T-helper 2 cell treated with Interferon-gamma antibody and Interleukin-4, amounts not matched to agents 5 μg/mL and 100 μg/mL, for 36 hours (primary cell): Measurements from ENCODE around the gene ITIH4.
"Not testable (repeated sequence)": the region's sequence is repeated elsewhere in the genome, so short reads cannot be mapped to it uniquely, and the experiment has no call there.

Experiments used
- DNase-seq: peaks from one replicate; pipeline ENCODE4 v3.0.0; 2021; ENCODE audit warnings: low spot score
- H3K27ac Mint-ChIP-seq: one replicate; pipeline ENCODE4 v1.8.0; 2021; ENCODE audit warnings: mild to moderate bottlenecking, mixed read lengths
- H3K27me3 Mint-ChIP-seq: one replicate; pipeline ENCODE4 v1.8.0; 2021; ENCODE audit warnings: low read depth, mixed read lengths
- H3K36me3 Mint-ChIP-seq: one replicate; pipeline ENCODE4 v1.8.0; 2021; ENCODE audit warnings: low read depth, mixed read lengths
- H3K4me1 Mint-ChIP-seq: one replicate; pipeline ENCODE4 v1.8.0; 2021; ENCODE audit warnings: low read depth, mixed read lengths
- H3K4me3 Mint-ChIP-seq: one replicate; pipeline ENCODE4 v1.8.0; 2022; ENCODE audit warnings: mild to moderate bottlenecking, moderate library complexity, mixed read lengths
- H3K9me3 Mint-ChIP-seq: one replicate; pipeline ENCODE4 v1.8.0; 2021; ENCODE audit warnings: mixed read lengths

The ITIH4 gene

DNA sequence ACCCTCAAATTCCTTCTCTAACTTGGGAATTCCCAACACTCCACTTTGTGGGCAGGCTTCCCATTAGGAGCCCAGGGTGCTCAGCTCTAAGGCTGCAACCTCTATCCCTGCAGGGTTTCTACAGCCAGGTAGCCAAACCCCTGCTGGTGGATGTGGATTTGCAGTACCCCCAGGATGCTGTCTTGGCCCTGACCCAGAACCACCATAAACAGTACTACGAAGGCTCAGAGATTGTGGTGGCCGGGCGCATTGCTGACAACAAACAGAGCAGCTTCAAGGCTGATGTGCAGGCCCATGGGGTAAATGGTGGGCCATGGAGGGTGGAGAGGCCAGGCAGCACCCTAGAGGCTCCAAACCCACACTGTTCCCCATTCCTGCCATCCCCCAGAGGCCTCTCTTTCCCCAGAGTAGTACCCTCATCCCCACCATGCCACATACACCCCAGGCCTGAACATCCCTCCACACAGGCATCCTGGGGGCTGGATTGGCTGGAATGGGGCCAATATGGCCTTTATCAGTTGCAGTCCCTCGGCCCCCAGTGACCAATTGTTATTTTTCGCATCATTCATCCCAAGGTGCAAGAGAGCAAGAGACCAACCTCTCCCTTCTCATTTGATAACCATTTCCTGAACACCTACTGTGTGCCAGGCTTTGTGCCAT lies 45.4 kb downstream of the ITIH4 start:
- no peaks in the 10 kb centered on the region for H3K27me3 Mint-ChIP-seq
- DNase-seq: no peak
- H3K4me3 Mint-ChIP-seq: no peak overlapping the region
- H3K4me1 Mint-ChIP-seq: no peaks in the 10 kb centered on the region
- no peak overlapping the region for H3K27ac Mint-ChIP-seq
- no peaks in the 10 kb centered on the region for H3K9me3 Mint-ChIP-seq
- H3K36me3 Mint-ChIP-seq: no peaks in the 10 kb centered on the region

DNA sequence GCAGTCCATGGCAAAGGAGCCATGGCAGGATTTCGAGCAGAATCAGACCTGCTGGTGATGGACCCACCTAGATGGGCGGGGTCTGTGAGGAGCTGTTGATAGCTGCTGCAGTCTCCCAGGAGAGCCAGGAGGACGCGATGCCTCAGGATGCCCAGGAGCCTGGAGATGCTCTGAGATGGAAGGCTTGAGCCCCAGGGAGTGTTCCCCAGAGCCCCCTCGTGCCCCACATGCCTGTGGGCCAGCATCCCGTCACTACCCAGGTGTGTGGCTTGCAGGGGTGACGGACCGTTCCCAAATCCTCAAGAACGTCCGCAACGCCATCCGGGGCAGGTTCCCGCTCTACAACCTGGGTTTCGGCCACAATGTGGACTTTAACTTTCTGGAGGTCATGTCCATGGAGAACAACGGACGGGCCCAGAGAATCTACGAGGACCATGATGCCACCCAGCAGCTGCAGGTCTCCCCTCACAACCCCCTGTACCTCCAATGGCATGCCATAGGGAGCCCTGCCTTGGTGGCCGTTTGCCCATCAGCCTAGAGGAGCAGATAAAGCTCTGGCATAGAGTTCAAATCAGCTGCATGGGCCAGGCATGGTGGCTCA lies 46.4 kb downstream of the ITIH4 start:
- Mint-ChIP-seq H3K4me3 (no peak overlapping the region), H3K9me3 (no peaks in the 10 kb centered on the region), H3K4me1 (no peaks in the 10 kb centered on the region), H3K27me3 (no peaks in the 10 kb centered on the region), H3K36me3 (no peaks in the 10 kb centered on the region), H3K27ac (no peak overlapping the region)
- no peak for DNase-seq

DNA sequence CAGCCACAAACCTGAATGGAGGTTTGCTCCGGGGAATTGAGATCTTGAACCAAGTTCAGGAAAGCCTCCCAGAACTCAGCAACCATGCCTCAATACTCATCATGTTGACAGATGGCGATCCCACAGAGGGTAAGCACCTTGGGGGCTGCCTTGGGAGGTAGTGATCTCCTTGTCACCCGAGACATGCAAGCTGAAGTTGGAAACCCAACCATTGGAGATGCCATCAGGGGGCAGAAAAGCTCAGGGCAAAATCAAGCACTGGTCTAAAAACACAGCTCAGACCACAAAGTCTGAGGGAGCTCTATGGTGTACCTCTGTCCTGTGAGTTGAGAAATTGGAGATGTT lies 47.3 kb downstream of the ITIH4 start:
- DNase-seq: no peak
- H3K9me3 Mint-ChIP-seq: no peaks in the 10 kb centered on the region
- no peaks in the 10 kb centered on the region for H3K4me1 Mint-ChIP-seq
- H3K36me3 Mint-ChIP-seq: no peaks in the 10 kb centered on the region
- H3K27me3 Mint-ChIP-seq: no peaks in the 10 kb centered on the region
- H3K27ac Mint-ChIP-seq: no peak overlapping the region
- H3K4me3 Mint-ChIP-seq: no peak overlapping the region

DNA sequence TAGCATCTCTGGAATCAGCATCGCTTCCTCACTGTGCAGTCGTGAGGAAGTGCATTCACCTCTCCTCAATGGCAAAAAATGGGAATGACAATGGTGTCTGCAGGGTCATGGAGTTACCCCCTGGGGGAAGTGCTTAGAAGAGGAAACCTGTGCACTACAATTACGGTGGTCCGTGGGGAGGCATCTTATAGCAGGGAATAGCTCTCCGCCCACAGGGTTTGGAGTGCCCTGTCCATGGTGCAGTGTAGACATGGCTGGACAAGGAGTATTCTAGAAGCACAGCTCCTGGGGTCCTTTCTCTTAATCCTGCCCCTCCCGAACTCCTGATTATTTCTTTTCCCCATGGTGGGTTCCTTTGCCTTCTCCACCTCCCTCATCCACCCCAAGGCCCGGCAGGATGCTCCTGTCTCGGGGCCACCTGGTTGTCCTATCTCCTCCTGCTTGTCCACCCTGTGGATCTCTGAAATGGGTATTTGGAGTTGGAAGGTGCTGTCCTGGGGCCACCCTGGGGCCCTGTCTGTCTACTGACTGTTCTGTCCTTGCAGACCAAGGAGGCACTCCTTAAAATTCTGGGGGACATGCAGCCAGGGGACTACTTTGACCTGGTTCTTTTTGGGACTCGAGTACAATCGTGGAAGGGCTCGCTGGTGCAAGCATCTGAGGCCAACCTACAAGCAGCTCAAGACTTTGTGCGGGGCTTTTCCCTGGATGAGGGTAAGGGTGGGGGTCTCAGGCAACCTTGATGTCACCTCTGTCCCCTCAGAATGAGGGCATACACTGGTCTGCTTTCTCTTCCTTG lies 47.9 kb downstream of the ITIH4 start:
- H3K27ac Mint-ChIP-seq: no peak overlapping the region
- H3K36me3 Mint-ChIP-seq: no peaks in the 10 kb centered on the region
- H3K9me3 Mint-ChIP-seq: no peaks in the 10 kb centered on the region
- H3K4me3 Mint-ChIP-seq: no peak overlapping the region
- DNase-seq: no peak
- H3K4me1 Mint-ChIP-seq: no peaks in the 10 kb centered on the region
- no peaks in the 10 kb centered on the region for H3K27me3 Mint-ChIP-seq

GRCh38 chr3:52781741-52782140 lies 48.7 kb downstream of the ITIH4 start:
- Mint-ChIP-seq H3K9me3 (no peaks in the 10 kb centered on the region), H3K36me3 (no peaks in the 10 kb centered on the region), H3K27me3 (no peaks in the 10 kb centered on the region), H3K27ac (no peak overlapping the region), H3K4me3 (no peak overlapping the region), H3K4me1 (no peaks in the 10 kb centered on the region)
- no peak for DNase-seq

DNA sequence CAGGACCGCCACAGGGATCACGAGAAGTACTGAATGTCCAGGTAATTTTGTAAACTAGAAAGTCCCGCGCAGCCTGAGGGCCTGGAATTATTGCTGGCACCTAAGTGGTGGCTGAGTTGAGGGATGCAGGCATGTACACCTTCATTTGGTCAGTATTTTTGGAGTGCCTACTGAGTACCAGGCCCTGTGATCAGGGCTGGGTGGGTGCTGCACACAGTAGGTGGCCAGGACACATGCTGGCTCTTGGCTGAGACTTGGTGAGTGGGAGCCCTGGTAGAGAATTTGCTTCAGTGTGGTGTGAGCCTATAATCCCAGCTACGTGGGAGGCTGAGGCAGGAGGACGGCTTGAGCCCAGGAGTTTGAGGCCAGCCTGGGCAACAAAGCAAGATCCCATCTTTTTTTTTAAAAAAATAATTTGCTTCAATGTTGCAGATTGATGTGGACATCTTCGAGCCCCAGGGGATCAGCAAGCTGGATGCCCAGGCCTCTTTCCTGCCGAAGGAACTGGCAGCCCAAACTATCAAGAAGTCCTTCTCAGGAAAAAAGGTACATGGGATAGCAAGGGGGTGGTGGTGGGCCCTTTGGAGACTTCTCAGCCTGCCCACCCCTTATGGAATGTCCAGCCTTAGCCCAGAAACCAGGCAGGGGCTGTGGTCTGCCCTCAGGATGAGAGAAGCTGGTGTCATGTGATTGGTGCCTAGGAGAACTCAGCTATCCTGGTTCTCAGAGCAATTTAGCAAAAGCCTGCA lies 50.5 kb downstream of the ITIH4 start:
- Mint-ChIP-seq H3K27me3 (no peaks in the 10 kb centered on the region), H3K4me1 (no peaks in the 10 kb centered on the region), H3K4me3 (no peak overlapping the region), H3K36me3 (no peaks in the 10 kb centered on the region), H3K9me3 (no peaks in the 10 kb centered on the region), H3K27ac (no peak overlapping the region)
- no peak for DNase-seq

DNA sequence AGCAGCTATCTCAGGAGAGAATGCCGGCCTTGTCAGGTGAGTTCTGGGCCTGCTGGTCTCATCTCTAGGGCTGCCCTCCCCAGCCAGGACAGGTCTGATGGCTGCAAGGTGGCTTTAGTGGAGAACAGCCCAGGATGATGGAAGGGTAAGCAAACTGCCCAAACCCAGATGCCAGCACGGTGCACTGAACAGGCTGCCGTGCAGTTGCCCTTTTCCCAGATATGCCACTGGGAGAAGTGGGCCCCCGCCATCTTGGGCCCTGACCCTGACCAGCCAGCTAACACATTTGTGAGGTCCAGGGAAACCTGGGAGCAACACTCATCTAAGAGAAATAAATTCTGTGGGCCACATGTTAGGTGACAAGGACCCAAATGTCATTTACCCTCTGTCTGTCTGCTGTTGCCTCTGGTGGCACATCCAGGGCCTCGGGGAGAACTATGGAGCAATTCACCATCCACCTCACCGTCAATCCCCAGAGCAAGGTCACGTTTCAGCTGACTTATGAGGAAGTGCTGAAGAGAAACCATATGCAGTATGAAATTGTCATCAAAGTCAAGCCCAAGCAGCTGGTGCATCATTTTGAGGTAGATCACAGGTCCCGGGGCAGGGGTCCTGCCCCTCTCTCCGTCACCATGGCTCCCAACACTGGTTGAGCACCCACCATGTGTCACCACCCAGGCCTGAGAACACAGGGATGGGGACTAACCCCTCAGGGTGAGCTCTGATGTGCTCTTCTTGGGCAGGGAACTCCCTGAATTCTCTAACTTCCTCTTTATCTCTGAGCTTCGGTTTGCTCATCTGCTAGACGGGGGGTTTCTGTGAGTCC lies 51.2 kb downstream of the ITIH4 start:
- Mint-ChIP-seq H3K9me3 (no peaks in the 10 kb centered on the region), H3K4me3 (no peak overlapping the region), H3K36me3 (no peaks in the 10 kb centered on the region), H3K27ac (no peak overlapping the region), H3K4me1 (no peaks in the 10 kb centered on the region), H3K27me3 (no peaks in the 10 kb centered on the region)
- DNase-seq: no peak

DNA sequence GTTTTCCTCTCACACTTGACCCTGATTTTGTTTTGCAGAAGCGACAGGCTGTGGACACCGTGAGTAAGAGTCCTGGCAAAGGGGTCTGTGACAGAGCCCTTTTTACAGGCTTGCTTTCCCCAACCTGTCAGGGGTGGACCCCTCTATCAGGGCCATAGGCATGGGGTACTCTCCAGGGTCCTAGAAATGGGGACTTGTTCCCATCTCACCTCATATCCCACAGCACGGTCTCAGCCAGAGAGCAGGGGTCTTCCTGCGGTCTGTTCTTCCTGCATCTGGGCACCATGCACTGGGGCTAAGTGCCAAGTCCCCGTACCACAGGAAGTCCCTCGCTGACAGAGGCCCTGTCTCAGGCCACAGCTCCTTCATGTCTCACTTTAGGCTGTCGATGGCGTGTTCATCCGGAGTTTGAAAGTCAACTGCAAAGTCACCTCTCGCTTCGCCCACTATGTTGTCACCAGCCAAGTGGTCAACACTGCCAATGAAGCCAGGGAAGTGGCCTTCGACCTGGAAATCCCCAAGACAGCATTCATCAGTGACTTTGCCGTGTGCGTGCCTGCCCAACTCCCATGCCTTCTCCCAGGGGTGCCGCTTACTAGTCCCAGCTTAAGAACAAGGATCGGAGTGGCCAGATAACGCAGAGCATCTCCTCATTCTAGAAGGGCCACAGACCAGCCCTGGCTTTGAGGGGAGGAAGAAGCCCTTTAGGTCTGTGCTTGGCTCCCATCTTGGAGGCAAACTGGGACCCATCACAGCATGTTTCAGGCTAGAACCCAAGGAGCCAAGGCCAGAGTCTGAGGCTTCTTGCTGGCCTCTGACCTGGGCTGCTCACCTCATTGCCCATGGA lies 52.3 kb downstream of the ITIH4 start:
- Mint-ChIP-seq H3K27ac (no peak overlapping the region), H3K9me3 (no peaks in the 10 kb centered on the region), H3K27me3 (no peaks in the 10 kb centered on the region), H3K4me3 (no peak overlapping the region), H3K36me3 (no peaks in the 10 kb centered on the region), H3K4me1 (no peaks in the 10 kb centered on the region)
- DNase-seq: no peak

DNA sequence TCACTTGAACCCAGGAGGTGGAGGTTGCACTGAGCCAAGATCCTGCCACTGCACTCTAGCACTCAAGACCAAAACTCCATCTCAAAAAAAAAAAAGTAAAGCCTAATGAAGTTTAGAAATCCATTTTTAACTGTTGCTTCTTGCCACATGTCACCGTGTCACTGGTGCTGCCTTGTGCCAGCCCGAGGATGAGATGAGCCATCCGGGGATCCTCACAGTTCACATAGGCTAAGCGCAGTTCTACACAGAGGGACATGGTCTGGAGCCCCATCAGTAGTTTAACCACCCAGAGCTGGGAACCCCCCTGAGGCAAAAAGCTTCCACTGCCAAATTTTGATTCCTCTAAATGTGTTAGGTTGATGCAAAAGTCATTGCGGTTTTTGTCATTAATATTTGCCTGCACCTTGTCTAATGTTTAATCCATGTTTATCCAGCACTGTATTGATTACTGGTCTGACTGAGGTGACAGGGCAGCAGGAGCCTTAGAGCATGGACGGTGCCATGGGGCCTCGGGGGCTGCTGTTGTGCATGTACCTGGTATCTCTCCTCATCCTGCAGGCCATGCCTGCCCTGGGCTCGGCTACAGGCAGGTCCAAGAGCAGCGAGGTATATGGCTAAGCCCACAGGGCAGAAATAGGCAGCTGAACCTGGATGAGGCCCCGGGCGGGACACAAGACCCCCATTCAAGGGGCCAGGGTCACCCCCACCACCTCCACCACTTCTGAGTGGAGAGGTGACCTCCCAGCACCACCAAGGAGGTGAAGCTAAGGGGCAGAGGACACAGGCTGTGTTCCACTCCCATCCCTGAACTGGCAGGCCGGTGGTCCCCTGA lies 53.1 kb downstream of the ITIH4 start, which contains the start of gene ITIH1:
Gene ITIH1, plus strand, starts transcription at position 473 of the 832 bp plus-strand sequence. Its CDS starts 17 bp downstream, at position 490.
- DNase-seq: no peak
- Mint-ChIP-seq H3K4me1 (no peaks in the 10 kb centered on the region), H3K4me3 (no peak within 1 kb of the TSS), H3K36me3 (no peaks in the 10 kb centered on the region), H3K27me3 (no peaks in the 10 kb centered on the region), H3K27ac (no peak within 1 kb of the TSS), H3K9me3 (no peaks in the 10 kb centered on the region)

DNA sequence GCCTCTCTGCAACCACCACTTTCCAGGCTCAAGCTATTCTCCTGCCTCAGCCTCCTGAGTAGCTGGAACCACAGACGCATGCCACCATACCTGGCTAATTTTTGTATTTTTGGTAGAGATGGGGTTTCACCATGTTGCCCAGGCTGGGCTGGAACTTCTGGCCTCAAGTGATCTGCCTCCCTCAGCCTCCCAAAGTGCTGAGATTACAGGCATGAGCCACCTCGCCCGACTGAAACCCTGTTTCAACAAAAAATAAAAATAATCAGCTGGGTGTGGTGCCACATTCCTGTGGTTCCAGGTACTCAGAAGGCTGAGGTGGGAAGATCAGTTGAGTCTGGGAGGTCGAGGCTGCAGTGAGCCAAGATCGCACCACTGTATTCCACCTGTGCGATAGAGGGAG lies 54.0 kb downstream of the ITIH4 start:
- H3K4me1 Mint-ChIP-seq, H3K36me3 Mint-ChIP-seq, H3K27ac Mint-ChIP-seq, H3K9me3 Mint-ChIP-seq, H3K4me3 Mint-ChIP-seq, H3K27me3 Mint-ChIP-seq, DNase-seq: not testable (repeated sequence)

DNA sequence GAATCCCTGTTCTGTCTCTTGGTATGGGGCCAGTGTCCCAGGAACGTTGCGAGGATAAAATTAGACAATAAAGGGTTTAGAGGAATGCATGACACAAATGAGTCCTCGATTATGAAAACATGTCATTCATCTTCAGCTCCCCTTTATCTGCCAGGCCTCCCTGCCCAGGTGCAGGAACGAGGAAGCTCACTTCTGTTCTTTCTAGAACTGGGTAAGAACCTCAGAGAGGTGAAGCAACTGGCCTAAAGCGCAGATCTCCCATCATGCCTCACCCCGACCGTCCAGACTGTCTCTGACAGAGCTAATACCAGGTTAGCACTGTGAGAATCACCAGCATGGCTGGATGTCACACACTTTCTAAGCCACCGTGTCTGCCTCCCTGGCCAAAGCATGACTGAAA lies 54.6 kb downstream of the ITIH4 start:
- DNase-seq: no peak
- H3K4me1 Mint-ChIP-seq: peaks cover 8% of the 10 kb centered on the region
- H3K27me3 Mint-ChIP-seq: no peaks in the 10 kb centered on the region
- H3K9me3 Mint-ChIP-seq: no peaks in the 10 kb centered on the region
- no peaks in the 10 kb centered on the region for H3K36me3 Mint-ChIP-seq
- no peak overlapping the region for H3K4me3 Mint-ChIP-seq
- no peak overlapping the region for H3K27ac Mint-ChIP-seq
